ENCODE results near the gene ARF1. TPM values are rescaled to one million over a fixed set of nuclear protein-coding genes. Genes with fewer than 3 reads are reported as not detected.
A peak's percentile ranks its signal among the peaks of the same experiment; 100 is the strongest.

Gene ARF1
- total and polyA plus RNA-seq, 2 of the 13 experiments (the other 11 are each of a cell fraction or from before 2014, with no cell fraction given): 186 to 327 TPM

DNA sequence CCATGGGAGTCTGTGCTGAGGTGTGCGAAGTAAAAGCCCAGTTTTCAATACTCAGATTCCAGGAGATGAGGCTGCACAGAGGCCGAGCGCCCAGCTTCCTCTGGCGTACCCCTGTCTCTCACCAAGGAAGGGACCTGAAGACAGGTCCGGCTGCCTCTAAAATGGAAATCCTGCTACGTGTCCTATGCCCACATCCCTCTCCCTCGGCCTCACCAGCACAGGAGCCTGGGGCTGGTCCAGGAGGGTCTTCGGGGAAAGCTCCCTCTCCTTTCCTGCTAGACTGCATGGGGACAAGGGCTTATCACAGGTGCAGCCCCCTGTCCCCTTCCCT lies 26.2 kb downstream of the ARF1 start (continued):
- TF ChIP-seq, protein P1, sequence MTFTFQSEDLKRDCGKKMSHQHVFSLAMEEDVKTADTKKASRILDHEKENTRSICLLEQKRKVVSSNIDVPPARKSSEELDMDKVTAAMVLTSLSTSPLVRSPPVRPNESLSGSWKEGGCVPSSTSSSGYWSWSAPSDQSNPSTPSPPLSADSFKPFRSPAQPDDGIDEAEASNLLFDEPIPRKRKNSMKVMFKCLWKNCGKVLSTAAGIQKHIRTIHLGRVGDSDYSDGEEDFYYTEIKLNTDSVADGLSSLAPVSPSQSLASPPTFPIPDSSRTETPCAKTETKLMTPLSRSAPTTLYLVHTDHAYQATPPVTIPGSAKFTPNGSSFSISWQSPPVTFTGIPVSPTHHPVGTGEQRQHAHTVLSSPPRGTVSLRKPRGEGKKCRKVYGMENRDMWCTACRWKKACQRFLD (CRISPR knock-in tag; IDR thresholded peaks at IDR 0.05; ENCODE audit: borderline replicate concordance): peak; percentile 58; the same call in 1 of the 2 replicates
- TF ChIP-seq SIX4 (CRISPR knock-in tag; IDR thresholded peaks at IDR 0.05) (no peak), GFI1 (CRISPR knock-in tag; IDR thresholded peaks at IDR 0.05; ENCODE audit: borderline replicate concordance) (no peak), ZSCAN12 (CRISPR knock-in tag; IDR thresholded peaks at IDR 0.05) (0 out of 2 replicates have a peak, but pooled peaks have one; percentile 17), ZNF607 (CRISPR knock-in tag; IDR thresholded peaks at IDR 0.05; ENCODE audit: borderline replicate concordance) (no peak), PHF21A (CRISPR knock-in tag; IDR thresholded peaks at IDR 0.05) (0 out of 2 replicates have a peak, but pooled peaks have one; percentile 3), MYC (CRISPR knock-in tag; IDR thresholded peaks at IDR 0.05; ENCODE audit: borderline replicate concordance) (no peak), TEAD3 (CRISPR knock-in tag; optimal IDR thresholded peaks at IDR 0.05; ENCODE audit: borderline replicate concordance) (no peak), ZIK1 (CRISPR knock-in tag; IDR thresholded peaks at IDR 0.05; ENCODE audit: borderline replicate concordance, low read depth) (no peak), MED1 (CRISPR knock-in tag; IDR thresholded peaks at IDR 0.05) (no peak), ARNT2 (CRISPR knock-in tag; IDR thresholded peaks at IDR 0.05; ENCODE audit: low read depth) (no peak), ZNF891 (CRISPR knock-in tag; IDR thresholded peaks at IDR 0.05) (peak; percentile 26; the same call in 1 of the 2 replicates), POLR2G (IDR thresholded peaks at IDR 0.05; ENCODE audit: low read depth, low read length) (no peak), RFX1 (IDR thresholded peaks at IDR 0.05) (no peak), ZNF232 (CRISPR knock-in tag; IDR thresholded peaks at IDR 0.05; ENCODE audit: borderline replicate concordance) (peak; percentile 34; the same call in 1 of the 2 replicates)
- TF ChIP-seq, protein P2, sequence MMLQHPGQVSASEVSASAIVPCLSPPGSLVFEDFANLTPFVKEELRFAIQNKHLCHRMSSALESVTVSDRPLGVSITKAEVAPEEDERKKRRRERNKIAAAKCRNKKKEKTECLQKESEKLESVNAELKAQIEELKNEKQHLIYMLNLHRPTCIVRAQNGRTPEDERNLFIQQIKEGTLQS (CRISPR knock-in tag; IDR thresholded peaks at IDR 0.05): no peak
- TF ChIP-seq, protein P3, sequence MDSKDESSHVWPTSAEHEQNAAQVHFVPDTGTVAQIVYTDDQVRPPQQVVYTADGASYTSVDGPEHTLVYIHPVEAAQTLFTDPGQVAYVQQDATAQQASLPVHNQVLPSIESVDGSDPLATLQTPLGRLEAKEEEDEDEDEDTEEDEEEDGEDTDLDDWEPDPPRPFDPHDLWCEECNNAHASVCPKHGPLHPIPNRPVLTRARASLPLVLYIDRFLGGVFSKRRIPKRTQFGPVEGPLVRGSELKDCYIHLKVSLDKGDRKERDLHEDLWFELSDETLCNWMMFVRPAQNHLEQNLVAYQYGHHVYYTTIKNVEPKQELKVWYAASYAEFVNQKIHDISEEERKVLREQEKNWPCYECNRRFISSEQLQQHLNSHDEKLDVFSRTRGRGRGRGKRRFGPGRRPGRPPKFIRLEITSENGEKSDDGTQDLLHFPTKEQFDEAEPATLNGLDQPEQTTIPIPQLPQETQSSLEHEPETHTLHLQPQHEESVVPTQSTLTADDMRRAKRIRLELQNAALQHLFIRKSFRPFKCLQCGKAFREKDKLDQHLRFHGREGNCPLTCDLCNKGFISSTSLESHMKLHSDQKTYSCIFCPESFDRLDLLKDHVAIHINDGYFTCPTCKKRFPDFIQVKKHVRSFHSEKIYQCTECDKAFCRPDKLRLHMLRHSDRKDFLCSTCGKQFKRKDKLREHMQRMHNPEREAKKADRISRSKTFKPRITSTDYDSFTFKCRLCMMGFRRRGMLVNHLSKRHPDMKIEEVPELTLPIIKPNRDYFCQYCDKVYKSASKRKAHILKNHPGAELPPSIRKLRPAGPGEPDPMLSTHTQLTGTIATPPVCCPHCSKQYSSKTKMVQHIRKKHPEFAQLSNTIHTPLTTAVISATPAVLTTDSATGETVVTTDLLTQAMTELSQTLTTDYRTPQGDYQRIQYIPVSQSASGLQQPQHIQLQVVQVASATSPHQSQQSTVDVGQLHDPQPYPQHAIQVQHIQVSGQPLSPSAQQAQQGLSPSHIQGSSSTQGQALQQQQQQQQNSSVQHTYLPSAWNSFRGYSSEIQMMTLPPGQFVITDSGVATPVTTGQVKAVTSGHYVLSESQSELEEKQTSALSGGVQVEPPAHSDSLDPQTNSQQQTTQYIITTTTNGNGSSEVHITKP (CRISPR knock-in tag; IDR thresholded peaks at IDR 0.05; ENCODE audit: low read depth): no peak
- TF ChIP-seq, protein P4, sequence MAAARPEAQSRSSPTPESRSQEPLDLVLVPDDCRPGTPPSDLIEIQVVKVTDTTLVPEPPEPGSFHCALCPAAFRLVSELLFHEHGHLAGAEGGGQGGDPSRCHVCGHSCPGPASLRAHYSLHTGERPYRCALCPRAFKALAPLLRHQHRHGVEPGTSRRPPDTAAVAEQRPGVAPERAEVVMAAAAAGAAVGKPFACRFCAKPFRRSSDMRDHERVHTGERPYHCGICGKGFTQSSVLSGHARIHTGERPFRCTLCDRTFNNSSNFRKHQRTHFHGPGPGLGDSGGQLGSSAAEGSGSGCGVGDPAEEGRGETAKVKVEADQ (CRISPR knock-in tag; IDR thresholded peaks at IDR 0.05; ENCODE audit: borderline replicate concordance): no peak
